H1 (cell line): ENCODE results near the gene DSP. TPM values are rescaled to one million over a fixed set of nuclear protein-coding genes. Genes with fewer than 3 reads are reported as not detected.
A peak's percentile ranks its signal among the peaks of the same experiment; 100 is the strongest.

Experiments used
- ASH2L ChIP-seq: fragments of 200-600, 300-600 bp; sonication (generic); IDR thresholded peaks from one replicate; pipeline ENCODE4 v1.7.1; 2017; ENCODE audit warnings: low read length
- CHD2 ChIP-seq: IDR thresholded peaks from 2 replicates; pipeline ENCODE4 v1.6.1; 2012; ENCODE audit warnings: low read length, improper control_type of control experiment
- FOSL1 ChIP-seq: IDR thresholded peaks from 2 replicates; pipeline ENCODE4 v1.6.1; 2011; ENCODE audit warnings: mild to moderate bottlenecking, low read depth, low read length, moderate library complexity; ENCODE audit not compliant: insufficient read depth
- HDAC6 ChIP-seq: IDR thresholded peaks from one replicate; pipeline ENCODE4 v1.7.1; 2012; ENCODE audit warnings: low read depth, mild to moderate bottlenecking, inconsistent platforms, low read length, moderate library complexity
- KDM4A ChIP-seq: IDR thresholded peaks from one replicate; pipeline ENCODE4 v1.7.1; 2012; ENCODE audit warnings: low read depth, mild to moderate bottlenecking, moderate library complexity, low read length, inconsistent platforms; ENCODE audit not compliant: severe bottlenecking
- NRF1 ChIP-seq: IDR thresholded peaks from 2 replicates; pipeline ENCODE4 v1.6.1; 2011; ENCODE audit warnings: mild to moderate bottlenecking, low read depth, low read length, improper control_type of control experiment
- PHF8 ChIP-seq: fragments of 200-600 bp; sonication (generic); conservative IDR thresholded peaks from 2 replicates; pipeline ENCODE4 v1.7.1; 2012; ENCODE audit warnings: low read depth, mild to moderate bottlenecking, inconsistent platforms, low read length, moderate library complexity
- POLR2A ChIP-seq, 2 experiments: IDR thresholded peaks; 1 replicate in 1 of 2; 2 replicates in 1 of 2; pipeline ENCODE4 v1.6.1; 2011; ENCODE audit warnings: low read depth in 2 of 2, low read length in 2 of 2, mild to moderate bottlenecking in 2 of 2; ENCODE audit errors: control extremely low read depth in 1 of 2
- POU5F1 ChIP-seq: IDR thresholded peaks from 2 replicates; pipeline ENCODE4 v1.6.1; 2011; ENCODE audit warnings: low read depth, mild to moderate bottlenecking, low read length, moderate library complexity
- RFX5 ChIP-seq: IDR thresholded peaks from 2 replicates; pipeline ENCODE4 v1.6.1; 2011; ENCODE audit warnings: low read depth, low read length, improper control_type of control experiment, borderline replicate concordance
- SP2 ChIP-seq: IDR thresholded peaks from 2 replicates; pipeline ENCODE4 v1.6.1; 2012; ENCODE audit warnings: mild to moderate bottlenecking, low read length, inconsistent platforms
- SP4 ChIP-seq: IDR thresholded peaks from 2 replicates; pipeline ENCODE4 v1.6.1; 2012; ENCODE audit warnings: low read length, inconsistent platforms
- TAF1 ChIP-seq: IDR thresholded peaks from 2 replicates; pipeline ENCODE4 v1.6.1; 2011; ENCODE audit warnings: mild to moderate bottlenecking, low read depth, low read length
- TBP ChIP-seq: IDR thresholded peaks from 2 replicates; pipeline ENCODE4 v1.6.1; 2011; ENCODE audit warnings: low read depth, low read length, improper control_type of control experiment
- YY1 ChIP-seq: IDR thresholded peaks from 2 replicates; pipeline ENCODE4 v1.6.1; 2011; ENCODE audit warnings: low read depth, mild to moderate bottlenecking, low read length
- polyA plus RNA-seq, 7 experiments: library from polyadenylated mRNA; depleted of rRNA in 3 of 7; stranded (reverse) in 5 of 7; unstranded in 2 of 7; fragments of >200 nt in 5 of 7; fragments of 200-250 nt in 2 of 7; gene quantifications; 1 replicate in 5 of 7; 2 replicates in 1 of 7; 4 replicates in 1 of 7; pipeline versions ENCODE4 v1.2.1 to v1.2.3, GENCODE V29; 2011 to 2013; ENCODE audit warnings: missing spikeins in 2 of 7, mixed read lengths in 2 of 7
- total RNA-seq: library from RNA; stranded (reverse); fragmentation: NEBNext Ultra II Directional; extraction: Animal tissue kit (Norgen Biotek cat#: 25700); gene quantifications from 2 replicates; pipeline ENCODE4 v1.2.1, GENCODE V29; 2021
- TF ChIP-seq, protein P1 (sequence below): IDR thresholded peaks from 2 replicates; pipeline ENCODE4 v1.6.1; 2011; ENCODE audit warnings: low read length, improper control_type of control experiment

The DSP gene
- total and polyA plus RNA-seq, 2 of the 8 experiments (the other 6 are each of a cell fraction or from before 2014, with no cell fraction given), result 14.3 to 48.5 TPM

DNA sequence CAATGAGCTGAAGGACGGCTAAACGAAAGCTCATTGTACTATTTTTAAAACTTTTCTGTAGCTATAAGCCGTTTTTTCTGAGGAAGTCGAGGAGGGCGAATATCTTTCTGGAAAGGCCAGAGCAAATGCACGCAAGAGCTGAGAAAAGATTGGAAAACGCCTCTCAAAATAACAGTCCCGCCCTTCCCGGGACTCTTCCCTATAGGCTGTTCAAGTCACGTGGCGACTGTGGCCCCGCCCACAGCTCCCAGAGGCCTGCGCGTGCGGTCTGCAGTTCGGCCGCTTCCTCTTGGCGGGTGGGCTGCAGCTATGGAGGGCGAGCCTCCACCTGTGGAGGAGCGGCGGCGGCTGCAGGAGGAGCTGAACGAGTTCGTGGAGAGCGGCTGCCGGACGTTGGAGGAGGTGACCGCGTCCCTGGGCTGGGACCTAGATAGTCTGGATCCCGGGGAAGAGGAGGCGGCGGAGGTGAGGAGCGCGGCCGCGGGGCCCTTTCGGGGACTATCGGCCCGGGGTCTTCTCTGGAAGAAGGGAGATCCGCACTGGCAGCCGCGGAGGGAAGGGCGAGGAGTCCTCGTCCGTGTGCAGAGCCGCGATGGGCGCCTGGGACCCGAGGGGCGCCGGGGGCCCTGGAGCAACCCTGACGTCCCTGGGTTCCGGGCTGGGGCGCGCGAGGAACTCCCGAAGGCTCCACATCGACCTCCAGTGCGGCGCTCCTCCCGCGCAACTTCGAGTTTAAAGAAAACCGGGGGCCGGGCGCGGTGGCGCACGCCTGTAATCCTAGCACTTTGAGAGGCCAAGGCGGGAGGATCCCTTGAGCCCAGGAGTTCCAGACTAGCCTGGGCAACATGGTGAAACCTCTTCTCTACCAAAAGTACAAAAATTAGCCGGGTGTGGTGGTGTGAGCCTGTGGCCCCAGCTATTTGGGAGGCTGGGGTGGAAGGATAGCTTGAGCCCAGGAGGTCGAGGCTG, 48.8 kb downstream of the DSP start, which contains the start of gene SNRNP48 (continued):
- TF ChIP-seq NRF1 (peak; percentile 28; the same call in 1 of the 2 replicates), PHF8 (peak; percentile 95), TBP (peak; percentile 87), CHD2 (0 out of 2 replicates have a peak, but pooled peaks have one; percentile 19), POLR2A (IDR thresholded peaks at IDR 0.05; ENCODE audit: control extremely low read depth in 1 of 2, low read depth in 2 of 2, low read length in 2 of 2) (peak; percentile 85 to 91), SP2 (no peak), SP4 (peak; percentile 85; the same call in 1 of the 2 replicates), HDAC6 (no peak), RFX5 (no peak), YY1 (peak; percentile 76), ASH2L (peak; percentile 94), FOSL1 (no peak), POU5F1 (no peak), KDM4A (peak; percentile 82), TAF1 (peak; percentile 82)
- TF ChIP-seq, protein P1, sequence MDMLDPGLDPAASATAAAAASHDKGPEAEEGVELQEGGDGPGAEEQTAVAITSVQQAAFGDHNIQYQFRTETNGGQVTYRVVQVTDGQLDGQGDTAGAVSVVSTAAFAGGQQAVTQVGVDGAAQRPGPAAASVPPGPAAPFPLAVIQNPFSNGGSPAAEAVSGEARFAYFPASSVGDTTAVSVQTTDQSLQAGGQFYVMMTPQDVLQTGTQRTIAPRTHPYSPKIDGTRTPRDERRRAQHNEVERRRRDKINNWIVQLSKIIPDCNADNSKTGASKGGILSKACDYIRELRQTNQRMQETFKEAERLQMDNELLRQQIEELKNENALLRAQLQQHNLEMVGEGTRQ, result peak; percentile 95
